ENCODE data around the gene DDX43.

DNA sequence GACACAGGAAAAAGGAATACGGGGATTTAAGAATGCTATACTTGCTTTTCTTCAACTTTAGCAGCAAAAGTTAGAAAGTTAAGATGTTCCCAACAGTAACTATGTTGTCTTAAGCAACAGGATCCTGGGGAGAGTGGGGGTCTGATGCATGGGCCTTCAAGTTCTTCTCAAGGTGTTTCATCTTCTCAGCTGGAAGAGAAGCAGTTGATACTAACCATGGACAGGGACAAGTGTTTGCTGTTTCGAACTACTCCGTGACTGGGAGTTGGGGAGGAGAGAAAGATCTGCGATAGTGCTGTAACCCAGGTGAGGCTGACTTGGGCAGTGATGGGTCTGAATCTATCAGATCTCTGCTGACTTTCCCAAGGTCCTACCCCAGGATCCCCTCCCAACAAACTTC lies 26.0 kb upstream of the DDX43 start:
- TF ChIP-seq, protein P1, sequence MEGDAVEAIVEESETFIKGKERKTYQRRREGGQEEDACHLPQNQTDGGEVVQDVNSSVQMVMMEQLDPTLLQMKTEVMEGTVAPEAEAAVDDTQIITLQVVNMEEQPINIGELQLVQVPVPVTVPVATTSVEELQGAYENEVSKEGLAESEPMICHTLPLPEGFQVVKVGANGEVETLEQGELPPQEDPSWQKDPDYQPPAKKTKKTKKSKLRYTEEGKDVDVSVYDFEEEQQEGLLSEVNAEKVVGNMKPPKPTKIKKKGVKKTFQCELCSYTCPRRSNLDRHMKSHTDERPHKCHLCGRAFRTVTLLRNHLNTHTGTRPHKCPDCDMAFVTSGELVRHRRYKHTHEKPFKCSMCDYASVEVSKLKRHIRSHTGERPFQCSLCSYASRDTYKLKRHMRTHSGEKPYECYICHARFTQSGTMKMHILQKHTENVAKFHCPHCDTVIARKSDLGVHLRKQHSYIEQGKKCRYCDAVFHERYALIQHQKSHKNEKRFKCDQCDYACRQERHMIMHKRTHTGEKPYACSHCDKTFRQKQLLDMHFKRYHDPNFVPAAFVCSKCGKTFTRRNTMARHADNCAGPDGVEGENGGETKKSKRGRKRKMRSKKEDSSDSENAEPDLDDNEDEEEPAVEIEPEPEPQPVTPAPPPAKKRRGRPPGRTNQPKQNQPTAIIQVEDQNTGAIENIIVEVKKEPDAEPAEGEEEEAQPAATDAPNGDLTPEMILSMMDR (IDR thresholded peaks at IDR 0.05): no peak
- TF ChIP-seq POLR2A (IDR thresholded peaks at IDR 0.05): no peak
